ENCODE measurements around the gene RAMACL.
"Not testable (repeated sequence)": the region's sequence is repeated elsewhere in the genome, so short reads cannot be mapped to it uniquely, and the experiment has no call there.

RAMACL gene

DNA sequence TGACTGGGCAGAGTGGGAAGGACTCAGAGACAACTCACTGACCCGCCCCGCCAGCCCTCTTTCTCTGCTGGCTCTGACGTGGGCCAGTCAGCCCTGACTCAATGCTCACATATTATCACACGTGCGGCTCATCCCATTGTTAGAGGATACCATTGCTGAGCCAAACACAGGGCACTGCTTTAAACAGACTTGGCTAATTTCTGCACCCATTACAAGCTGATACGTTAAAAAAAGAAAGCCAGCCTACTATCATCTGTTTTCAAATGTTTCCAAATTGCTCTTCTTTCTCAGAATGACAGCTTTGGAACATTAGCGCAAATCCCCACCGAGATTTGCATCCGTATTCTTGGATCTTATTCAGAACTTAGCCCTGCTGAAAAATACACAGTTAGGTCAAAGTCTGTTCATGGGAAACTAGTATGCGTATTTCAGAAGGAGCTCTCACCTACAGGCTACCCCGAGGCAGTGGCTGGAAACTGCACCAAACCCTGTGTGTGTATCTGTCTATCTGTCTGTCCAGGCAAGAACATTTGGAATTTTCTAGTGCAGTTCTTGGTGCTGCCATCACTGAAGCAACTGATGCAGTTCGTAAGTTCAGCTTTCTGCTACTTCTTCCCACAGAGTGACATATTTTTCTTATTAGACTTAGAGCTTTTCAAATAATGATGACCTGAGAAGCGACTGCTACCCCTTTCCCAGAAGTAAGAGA, 32.8 kb downstream of the RAMACL start:
- no peak for DNase-seq

DNA sequence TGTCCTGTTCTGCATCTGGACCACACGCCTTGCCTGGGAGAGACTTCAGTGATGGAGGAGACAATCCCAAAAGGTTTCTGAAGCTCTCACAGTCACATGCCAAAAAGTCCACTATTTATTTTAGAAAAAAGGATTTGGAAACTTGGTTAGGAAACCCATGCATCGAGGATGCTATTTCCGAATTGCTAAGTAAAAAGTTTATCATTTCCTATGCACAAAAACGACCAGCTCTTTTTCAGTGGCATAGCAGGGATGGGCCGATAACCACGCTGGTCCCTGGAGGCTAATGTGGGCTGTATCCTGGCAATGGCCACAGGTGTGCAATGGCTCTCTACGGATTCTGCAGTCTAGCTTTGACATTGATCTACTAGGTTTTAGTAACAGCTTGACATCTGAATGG, 33.9 kb downstream of the RAMACL start:
- DNase-seq: no peak

DNA sequence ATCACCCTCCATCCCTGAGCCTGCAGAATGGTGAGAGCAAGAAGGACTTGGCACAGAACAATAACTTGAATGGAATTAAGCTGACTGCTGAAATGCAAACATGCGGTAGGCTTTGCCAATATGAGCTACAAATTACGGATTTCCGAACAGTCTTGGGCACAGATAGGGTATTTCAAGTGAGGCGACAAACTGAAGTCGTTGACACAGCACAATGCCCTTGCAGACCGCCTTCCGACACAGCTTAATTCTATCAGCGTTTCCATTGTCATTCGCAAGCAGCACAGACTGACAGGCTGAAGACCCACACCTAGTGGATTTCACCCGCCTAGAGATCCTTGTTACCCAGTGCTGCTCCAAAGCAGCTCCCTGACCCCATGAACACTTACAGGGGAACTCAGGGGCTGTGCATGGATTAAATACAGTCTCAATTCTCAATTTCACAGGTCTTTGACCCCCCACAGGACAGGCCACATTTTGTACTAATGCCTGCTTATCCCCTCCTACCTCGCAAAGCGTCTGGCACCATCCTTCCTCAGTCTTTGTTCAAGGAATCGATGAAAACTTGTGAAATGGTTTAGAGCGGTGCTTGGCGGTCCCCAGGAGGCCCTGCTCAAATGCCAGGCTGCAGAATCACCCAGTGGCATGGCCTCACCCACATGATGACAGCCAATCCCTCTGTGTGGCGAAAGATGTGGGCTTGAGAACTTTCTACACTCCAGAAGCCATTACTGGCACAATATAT, 34.6 kb downstream of the RAMACL start:
- no peak for DNase-seq

DNA sequence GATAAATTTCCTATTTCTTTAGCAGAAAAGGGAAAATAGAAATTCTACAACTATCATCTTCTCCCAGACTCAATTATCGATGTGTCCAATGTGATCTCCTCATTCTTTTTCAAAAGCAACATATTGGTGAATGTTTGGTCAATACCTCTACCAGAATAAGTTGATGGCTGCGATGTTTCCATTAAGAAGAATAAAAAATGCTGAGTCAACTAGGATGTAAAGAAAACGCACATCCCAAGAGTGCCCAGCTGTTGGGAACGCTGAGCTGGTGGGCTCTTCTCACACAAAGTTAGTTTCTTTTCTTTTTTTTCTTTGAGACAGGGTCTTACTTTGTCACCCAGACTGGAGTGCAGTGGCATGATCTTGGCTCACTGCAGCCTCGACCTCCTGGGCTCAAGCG, 39.8 kb downstream of the RAMACL start:
- DNase-seq: no peak

DNA sequence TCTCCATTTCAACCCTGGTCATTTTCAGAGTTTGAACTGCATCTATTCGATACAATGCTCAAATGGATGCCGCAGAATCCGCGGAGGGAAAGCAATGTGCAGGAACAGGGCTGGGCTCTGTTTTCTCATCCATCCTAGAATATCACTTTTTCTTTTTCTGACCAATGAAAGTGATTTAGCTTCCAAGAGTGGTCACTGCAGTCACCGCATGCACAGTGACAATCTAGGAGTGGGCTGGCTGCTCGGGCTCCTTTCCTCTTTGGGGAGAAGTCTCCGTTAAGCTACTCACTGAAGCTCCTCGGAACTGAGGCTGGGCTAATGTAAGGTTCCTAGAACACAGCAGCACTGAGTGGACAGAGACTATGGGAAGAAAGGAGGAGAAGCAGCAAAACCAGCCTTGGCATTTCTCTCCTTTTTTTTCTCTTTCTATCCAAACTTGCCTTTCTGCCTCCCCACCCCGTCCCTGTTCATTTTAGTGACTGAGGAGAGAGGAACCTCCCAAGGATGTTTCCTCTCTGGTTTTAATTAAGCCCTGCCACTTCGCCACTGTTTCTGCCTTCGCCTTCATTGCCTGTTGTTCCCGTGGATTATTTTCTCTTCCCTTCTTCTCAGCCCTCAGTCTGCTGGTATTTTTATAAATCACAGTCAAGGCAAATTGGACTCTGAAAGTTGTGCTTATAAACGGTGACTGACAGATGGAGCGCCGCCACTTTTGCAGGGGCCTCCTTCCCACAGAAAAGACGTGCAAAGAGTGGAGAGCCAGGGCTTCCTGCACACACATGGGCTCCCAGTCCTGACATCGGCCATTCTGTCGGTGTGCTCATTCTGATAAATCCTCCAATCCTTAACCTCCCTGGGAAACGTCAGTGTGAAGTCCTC, 41.1 kb downstream of the RAMACL start:
- DNase-seq: no peak

DNA sequence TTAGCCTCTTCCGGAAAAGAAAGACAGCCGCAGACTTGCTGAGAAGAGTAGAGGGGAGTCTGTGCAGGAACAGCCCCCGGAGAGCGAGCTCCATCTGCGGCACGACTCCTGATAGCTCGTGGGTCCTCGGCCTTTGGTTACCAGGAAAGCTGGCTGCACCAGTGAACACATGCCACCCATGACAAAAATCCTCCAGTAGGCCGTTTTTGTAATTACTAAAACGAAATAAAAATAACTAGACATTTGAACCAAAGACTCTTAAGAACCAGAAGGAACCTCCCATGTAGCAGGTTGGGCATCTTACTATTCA, 42.2 kb downstream of the RAMACL start:
- DNase-seq: no peak

DNA sequence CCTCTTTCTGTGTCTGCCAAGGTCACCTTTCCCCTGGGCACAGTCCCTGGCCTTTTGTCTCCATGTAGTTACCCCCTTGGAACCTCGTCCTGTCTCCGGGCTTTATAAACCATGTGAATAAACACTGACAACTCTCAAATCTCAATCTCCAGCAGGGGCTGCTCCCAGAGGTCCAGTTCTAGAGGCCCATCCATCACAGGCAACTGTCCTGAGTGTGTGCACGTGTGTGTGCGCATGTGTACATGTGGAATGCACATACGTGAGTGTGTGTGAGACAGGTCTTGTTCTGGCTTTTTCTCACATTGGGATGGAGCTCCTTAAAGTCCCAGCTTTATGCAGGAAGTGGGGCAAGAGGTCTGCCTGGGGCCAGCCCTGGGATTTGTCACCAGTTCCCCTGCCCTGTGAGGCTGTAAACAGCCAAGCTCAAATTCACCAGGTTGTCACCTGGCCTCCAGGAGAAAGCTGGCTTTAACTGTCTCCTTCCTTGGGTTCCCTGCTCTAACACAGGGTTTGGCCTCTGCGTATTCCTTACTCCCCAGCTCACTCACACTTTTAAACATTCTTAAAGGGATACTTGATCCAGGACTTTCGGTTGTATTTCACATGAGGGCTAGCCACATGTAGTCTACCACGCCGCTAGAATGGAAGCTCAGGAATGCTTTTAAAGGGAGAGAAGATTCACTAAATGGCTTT, 42.7 kb downstream of the RAMACL start:
- DNase-seq: no peak

DNA sequence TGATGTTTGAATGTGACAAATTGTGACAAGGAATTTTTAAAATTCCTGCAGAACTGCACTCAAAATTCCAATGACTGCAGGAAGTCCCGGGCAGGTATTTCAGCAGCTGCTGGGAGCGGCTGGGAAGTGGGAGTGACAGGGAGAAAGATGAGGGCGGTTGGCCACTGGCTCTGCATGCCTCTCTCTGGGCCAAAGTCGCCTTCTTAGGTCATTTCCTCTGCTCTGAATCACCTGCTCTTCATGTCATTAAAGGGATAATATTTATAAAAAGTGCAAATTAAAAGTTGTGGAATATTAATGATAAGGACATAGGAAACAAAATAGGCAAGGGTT, 43.9 kb downstream of the RAMACL start:
- no peak for DNase-seq

DNA sequence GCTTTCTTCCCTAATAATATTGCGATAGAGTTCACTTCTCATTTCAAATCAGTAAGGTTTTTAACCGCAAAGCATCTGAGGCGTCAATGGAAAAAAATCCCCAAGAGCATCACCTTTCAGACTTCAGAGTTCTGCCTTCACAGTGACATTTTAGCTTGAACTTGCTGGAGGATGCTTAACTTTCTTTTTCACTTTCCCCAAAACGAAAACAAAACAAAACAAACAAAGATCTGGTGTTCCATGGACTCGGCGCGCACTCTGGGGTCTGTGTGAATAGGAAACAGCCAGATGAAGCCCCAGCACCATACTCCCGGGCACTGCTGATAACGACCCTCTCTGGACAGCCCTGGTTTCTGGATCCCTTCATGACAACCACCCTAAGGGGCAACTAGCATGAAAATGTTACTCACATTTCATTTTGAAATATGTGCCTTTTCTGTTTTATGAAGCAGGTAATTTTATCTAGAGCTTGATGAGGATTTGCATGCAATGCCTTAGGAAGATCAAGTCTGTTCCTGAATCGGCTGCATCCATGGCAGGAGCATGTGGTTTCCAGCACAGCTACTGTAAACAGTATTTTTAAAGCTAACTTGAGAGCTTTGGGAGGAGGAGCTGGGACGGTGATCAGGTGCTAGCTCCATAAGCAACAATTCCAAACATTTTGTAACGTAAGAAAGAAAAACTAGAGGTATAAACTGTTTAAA, 44.5 kb downstream of the RAMACL start:
- no peak for DNase-seq

DNA sequence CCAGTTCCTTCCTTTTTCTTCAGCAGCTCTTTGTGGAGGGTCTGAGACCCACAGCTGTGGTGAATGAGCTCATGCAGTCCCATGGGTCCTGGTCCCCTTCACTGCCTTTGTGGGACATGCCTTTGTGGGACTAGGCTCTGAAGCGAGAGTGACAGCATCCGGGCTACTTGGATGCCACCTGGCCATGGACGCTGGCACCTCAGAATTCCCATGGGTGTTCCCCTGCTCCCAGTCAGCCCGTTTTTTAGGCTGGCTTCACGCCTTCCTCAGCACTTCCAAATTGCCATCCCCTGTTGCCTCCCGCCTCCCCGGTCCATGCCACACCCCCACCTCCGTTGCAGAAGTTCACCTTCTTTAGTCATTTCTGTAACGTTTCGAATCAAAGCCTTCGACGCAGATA, 45.1 kb downstream of the RAMACL start:
- no peak for DNase-seq

DNA sequence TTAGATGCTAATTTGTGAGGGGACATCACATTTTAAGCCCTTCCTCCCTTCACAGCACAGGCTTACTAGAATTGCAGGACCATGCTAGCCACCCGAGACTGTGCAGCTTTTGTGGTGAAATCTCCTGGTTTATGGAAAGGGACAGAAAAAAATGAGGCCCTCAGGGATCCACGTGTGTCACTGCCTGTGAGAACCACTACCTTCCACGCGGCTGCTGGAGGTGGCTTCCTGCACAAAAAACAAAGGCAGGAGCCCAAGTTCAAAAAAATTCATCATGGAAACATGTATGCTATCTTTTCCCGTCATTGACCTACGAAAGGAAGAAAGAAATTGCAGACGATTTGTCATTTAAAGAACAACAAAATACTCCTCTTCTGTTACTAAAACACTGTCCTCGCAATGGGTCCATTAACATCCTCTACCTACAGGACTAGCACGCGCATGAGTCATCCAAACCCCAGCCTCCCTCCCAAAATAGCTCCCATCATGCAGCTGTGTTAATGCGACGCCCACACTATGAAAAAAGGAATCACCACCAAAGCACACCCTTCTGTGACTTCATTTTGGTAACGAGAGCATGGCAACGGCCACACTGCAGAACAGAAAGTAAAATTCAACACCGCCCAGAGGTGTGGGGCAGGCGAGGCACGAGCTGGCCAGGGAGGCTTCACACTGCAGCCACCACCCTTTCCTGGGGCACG, 45.7 kb downstream of the RAMACL start:
- no peak for DNase-seq

DNA sequence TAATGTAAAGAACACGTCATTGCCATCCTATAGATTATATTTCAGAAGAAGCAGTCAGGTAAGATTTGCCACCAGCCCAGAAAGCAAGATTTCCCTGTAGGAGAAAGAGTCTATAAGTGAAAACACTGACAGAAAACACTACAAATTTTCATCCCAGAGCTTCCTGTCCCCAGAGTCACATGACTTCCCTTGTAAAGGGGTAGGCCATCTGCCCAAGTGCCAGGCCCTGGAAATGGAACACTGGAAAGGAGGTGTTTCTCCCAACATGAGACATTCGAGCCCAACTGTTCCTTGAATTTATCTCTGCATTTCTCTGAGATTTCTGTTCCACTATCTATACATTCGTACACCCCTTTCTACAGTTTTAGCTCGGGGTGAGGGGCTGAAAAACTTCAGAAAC, 46.9 kb downstream of the RAMACL start:
- DNase-seq: no peak

DNA sequence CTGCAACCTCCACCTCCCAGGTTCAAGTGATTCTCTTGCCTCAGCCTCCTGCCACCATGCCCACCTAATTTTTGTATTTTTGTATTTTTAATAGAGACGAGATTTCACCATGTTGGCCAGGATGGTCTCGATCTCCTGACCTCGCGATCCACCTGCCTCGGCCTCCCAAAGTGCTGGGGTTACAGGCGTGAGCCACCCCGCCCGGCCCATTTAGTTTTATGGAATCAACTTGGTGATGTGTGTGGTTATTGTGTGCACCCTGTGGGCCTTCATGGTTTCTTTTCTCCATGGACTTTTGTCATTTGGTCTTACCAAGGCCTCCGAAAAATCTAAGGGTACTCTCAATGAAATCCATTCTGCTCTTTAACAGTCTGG, 47.5 kb downstream of the RAMACL start:
- not testable (repeated sequence) for DNase-seq

DNA sequence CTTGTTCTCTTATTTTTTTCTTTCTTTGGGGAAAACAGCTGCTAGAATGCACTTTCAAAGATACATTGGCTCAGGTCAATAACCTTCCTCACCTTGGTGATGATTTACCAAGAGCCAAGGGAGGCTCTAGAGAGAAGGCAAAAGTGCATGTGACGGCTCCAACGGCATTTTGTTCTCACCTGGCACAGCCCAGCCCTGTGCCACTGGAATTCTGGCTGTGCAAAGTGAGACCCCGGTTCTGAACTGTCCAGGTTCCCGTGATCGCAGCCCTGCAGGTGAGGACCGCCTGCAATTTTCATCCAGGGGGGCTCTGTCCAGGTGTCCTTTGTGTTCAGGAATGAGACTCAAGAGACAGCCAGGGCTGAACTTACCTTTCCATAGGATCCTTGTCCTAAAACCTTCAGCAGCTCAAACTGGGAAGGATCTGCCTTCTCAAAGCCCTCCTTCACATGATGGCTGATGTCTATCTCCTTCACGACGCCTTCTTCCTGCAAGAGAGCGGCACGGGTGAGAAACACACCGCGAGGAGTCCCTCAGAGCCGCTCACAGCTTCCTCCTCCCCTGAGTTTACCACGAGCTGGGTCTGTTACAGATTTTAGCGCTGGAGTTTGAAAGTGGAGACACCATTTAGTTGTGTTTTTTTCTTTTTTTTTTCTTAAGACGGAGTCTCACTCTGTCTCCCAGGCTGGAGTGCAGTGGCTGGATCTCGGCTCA, 48.0 kb downstream of the RAMACL start:
- DNase-seq: no peak

DNA sequence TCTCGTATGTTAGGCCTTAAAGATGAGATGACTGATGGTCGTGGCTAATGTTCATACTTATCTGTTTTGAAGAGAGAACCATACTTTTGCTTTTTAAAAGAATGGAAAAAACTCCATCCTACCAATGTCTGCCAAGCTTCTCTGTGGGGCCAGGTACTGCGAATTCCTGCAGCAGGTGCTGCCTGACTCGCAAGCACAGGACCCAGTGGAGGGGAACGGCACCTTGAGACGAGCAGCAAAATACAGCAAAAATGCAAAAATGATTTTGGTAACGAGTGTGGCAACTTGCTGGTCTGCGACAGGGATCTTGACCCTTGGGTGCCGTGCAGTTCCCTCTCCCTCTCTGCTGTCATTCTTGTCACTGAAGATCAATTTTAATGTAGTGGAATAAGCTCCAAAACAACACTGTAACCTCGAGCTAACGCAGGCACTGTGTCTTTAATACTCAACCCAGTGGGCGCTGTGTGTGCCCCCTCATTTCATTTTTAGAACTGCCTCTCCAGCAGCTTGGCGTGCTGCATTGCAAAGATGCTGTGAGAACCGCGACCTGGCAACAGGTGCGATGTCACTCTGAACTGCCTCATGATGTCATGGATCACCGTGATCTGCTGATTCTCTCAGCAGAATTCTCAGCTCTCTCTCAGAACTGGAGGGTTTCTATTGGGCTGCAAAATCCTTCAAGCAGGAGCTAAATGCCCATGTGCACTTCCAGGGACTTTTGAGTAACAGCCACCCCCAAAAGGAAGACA, 51.6 kb downstream of the RAMACL start:
- no peak for DNase-seq

DNA sequence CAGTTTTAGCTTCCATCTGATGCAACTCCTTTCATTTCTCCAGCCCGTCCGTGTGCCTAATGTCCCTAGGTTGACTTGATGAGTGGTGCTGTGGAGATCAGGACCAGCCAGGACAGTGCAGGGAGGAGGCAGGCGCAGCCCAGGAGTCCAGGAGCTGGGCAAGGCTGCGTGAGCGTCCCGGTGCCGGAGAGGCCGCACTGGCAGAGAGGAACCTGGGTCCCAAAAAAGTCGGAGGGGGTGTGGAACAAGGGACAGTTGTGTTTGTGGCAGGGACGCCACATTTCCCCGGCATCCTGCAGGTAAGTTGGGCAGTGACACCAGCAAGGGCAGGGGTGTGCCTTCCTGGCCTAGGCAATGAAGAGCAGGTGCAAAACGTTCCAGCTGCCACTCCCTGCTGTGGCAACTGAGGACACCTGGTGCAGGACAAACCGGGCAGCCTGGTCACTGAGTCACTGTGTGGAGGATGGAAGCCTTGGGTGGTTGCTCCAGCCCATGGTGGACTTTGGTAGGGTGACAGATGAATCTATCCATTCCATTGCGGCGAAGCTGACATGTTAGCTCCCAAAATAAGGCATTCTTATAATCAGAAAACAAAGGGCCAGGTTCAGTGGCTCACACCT, 53.2 kb downstream of the RAMACL start:
- DNase-seq: no peak

All from NCI-H2081 treated with DMSO at 0.1 percent for 48 hours (cell line).